GM19193 (cell line): ENCODE data around the gene CTSW.

ENCODE experiments used
- POLR2A ChIP-seq: IDR thresholded peaks from 4 replicates; pipeline ENCODE4 v1.6.1; 2011; ENCODE audit not compliant: insufficient read depth, insufficient read length; ENCODE audit errors: extremely low read depth

The CTSW gene

DNA sequence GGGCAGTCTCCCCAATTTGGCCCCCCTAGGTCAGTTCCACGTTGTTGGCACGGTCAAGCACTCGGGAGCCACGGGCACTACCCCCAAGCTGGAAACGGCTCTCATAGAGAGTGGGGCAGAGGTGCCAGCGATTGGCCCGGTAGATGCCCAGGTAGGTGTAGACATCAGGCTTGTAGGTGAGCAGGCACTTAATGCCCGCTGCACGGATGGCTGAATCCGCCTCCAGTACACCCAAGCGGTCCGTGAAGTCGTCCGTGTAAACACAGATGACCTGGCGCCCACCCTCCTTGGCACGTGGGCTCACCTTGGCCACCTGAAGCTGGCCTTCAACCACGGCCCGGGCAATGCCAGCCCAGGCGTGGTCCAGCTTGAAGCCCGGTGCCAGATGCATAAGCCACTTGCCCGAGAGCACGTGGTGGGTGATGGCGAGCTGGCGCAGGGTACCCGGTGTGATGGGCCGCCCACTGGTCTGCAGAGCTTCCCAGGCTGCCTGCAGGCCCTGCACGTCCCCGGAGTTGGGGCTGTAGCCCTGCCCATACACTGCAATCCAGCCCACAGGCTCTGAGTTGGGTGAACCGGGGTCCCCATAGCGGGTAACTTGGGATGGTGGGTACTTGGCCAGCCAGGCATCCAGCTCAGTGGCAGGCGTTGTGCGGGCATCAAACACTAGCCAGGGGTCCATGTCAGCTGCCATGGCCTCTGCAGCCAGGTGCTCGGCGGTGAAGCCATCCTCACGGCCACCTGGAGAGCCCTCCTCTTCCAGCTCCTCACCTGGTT is 38.0 kb downstream of the CTSW start:
- no peak for TF ChIP-seq POLR2A

DNA sequence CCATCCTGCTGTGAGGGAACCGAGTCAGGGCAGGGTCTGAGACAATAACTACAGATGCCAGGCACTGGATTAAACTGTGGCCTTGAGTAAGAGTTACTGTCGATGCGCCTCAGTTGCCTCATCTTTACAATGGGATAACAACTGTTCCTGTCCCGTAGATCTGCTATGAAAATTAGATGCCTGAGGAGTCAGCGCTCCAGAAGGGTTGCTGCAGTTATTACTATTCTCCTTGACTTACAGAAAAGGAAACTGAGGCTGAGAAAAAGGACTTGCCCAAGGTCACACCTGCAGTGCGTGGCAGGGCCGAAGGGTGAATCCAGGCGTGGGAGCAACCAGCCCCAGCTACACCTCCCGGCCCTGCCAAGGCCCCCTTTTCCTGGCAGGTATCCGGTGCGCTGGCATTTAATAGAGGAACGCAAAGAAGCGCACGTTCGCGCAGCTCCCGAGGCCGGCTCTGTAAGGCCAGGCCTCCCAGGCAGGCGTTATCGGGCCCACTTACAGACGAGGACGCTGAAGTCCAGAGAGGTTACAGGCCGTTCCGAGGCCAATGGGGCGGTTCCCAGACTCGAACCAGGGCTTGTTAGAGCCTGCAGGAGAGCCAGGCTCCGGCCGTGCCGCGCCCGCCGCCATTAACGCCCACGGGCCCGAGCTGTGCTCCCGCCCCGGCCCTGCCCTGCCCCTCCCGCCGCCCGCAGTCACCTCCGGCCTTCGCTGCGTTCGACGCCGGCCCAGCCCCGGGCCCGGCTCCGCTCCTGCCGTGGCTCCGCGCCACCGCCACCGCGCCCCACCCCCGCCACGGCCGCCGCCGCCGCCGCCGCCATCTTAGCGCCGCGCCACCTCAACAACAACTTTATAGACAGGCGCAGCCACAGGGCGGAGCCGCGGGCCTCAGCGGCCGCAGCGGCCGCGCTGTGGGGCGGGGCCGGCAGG is 38.8 kb downstream of the CTSW start, which contains the start of gene C11orf68:
TSS of gene C11orf68 (minus strand) at position 852 of the 930 bp plus-strand sequence. CDS start at position 821, 31 bp downstream.
- TF ChIP-seq POLR2A = peak; percentile 69

DNA sequence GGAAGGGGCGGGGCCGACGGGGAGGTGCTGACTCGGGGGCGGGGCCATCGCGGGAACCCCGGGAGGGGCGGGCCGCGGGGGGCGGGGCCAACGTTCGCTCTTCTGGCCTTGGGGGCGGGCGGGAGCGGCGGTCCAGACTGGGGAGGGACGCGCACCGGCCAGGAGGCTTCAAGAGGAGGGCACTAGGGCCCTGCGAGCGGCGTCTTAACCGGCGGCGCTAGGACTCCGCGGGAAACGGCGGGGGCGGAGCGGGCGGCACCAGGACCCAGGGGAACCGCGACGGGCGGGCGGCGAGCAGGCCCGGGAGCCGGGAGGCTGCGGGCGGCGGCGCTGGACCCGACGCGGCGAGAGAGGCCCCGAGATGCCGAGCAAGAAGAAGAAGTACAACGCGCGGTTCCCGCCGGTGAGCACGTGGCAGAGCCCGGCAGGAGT is 39.5 kb downstream of the CTSW start, which contains the start of gene DRAP1:
TSS of gene DRAP1 (plus strand) at position 286 of the 432 bp plus-strand sequence. CDS start at position 362, 76 bp downstream.
- peak; percentile 30 for TF ChIP-seq POLR2A

DNA sequence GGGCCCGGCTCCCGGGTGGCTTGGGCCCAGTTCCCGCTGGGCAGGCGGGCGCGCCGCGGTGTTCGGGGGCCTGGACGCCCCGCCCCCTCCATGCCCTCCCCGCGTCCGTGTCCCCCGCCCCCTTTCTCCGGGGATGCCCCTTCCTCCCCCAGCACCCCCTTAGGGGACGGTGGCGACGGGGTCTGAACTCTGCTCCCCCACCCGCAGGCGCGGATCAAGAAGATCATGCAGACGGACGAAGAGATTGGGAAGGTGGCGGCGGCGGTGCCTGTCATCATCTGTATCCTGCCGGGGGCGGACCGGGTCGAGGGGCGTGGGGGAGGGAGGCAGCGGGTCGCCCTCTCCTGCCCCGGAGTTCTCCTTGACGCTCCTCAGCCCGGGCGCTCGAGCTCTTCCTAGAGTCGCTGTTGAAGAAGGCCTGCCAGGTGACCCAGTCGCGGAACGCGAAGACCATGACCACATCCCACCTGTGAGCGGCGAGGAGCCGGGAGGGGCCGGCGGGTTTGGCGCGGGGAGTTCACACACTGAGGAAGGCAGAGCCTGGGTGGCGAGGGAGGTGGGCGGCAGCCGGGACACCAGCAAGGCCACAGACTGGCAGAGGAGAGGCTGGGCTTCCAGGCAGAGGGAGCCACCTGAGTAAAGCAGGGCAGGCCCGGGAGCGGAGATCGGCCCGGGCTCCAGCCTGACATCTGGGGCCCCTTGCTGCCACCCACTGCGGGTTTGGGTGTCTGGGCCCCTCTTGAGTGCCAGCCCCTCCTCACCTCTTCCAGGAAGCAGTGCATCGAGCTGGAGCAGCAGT is 40.1 kb downstream of the CTSW start:
- TF ChIP-seq POLR2A = no peak

DNA sequence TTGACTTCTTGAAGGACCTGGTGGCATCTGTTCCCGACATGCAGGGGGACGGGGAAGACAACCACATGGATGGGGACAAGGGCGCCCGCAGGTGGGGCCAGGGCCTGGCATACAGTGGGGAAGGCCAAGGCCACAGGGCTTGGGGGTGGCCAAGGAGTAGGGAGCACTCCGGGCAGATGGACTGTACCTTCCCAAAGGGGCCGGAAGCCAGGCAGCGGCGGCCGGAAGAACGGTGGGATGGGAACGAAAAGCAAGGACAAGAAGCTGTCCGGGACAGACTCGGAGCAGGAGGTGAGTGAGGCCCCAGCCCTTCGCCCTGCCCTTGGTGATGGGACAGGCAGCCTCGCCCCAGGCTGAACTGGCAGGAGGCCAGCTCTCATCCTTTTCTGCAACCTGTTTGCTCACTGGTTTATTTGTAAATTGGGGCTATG is 40.8 kb downstream of the CTSW start:
- no peak for TF ChIP-seq POLR2A

DNA sequence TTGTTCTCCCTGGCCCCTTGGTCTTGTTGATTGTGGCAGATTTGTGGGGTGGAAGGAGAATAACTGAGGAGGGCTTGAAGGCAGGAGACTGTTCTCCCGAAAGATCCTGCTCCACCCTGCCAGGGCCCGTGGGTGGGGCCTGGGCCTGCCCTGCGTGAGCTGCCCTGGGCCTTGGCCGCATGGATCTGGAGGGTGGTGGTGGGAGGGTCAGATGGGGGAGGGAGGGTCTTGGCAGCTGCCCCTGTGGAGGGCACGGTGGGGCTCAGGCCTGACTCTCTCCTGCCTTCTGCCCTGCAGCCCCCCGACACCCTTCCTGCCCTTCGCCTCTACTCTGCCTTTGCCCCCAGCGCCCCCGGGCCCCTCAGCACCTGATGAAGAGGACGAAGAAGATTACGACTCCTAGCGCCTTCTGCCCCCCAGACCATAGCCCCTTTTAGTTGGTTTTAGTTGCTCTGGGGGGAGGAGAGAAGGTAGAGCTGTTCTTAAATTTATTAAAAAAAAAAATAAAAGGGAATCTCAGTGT is 41.5 kb downstream of the CTSW start:
- TF ChIP-seq POLR2A = no peak

DNA sequence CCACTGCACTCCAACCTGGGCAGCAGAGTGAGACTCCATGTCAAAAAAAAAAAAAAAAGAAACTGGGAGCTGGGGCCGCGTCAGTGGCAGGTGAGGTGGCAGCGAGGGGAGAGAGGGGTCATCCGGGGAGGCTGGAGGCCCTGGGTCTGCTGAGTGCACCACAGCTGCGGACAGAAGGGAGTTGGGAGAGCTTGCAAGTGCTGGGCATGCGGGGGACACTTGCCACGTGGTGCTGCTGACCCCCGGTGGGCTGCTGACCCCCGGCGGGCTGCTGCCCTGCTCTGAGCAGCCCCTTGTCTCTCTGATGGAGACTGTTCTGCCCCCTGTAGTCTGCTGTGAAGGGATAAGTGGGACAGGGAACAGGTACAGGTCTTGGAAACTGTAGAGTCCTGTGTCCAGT is 42.2 kb downstream of the CTSW start:
- TF ChIP-seq POLR2A = no peak

DNA sequence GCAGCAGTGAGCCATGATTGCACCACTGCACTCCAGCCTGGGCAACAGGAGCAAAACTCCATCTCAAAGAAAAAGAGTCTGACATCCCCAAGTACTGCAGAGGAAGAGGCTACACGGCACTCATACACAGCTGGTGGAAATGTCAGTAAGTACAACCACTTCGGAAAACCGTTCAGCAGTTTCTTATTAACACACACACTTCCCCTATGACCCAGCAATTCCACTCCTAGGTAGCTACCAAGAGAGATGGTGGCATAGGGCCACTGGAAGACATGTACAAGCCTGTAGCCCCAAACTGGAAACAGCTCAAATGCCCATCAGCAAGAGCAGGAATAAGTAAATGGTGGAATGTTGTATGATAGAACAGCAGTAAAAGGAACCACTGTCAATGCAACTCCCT is 42.9 kb downstream of the CTSW start:
- no peak for TF ChIP-seq POLR2A

DNA sequence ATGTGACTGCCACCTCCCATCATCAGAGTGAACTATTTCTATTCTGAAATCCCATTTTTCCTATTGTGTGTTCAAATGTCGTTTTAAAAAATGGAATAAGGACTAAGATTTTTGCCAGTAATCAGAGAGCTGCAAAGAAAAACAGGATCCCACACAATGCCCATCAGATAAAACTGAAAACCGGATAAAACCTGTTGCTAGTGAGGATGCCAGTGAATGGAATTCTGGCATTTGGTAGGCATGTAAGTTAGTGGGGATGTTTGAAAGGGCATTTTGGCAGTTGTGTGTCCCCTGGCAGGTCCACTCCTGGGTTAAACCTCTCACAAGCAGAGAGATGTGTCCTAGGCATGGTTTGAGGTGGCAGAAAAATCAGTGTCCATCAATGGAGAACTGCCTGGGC is 45.8 kb downstream of the CTSW start:
- no peak for TF ChIP-seq POLR2A

DNA sequence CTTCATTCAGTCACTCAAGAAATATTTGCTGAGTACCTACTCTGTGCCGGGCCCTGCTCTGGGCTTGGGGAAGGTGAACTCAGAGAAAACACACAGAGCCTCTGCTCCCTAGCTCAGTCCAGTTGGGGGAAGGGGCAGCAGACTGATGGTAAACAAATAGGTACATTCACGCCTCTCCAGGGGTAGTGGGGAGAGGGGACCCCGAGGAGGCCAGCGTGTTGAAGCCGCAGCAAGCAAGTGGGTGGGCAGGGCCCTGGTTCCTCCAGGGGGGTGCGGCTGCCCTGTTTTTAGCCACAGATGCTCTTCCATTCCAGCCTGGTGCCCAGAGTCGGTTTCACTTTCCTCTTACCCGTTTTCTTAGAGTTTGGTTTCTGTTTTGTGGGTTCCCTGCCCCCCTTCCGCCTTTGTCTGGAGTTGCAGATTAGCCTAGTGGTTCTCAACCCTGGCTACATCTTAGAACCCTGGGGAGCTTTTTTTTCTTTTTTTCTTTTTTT is 48.3 kb downstream of the CTSW start:
- peak; percentile 64 for TF ChIP-seq POLR2A

DNA sequence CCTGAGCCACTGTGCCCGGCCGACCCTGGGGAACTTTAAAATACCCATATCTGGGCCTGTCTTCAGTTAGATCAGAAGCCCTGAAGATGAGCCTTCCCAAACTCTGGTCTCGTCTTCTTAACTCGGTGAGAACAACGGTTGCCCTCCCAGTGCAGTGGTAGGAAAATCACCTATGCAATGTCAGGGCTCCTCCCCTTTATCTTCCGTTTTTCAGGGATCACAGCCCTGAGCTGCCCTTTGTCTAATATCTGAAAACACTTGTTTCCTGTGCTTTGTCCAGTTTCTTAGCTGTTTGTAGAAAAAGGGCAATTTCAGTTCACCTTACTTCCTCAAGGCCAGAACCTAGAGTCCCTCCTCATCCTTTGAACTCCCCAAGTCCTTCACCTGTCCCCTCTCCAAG is 49.0 kb downstream of the CTSW start:
- TF ChIP-seq POLR2A = no peak

DNA sequence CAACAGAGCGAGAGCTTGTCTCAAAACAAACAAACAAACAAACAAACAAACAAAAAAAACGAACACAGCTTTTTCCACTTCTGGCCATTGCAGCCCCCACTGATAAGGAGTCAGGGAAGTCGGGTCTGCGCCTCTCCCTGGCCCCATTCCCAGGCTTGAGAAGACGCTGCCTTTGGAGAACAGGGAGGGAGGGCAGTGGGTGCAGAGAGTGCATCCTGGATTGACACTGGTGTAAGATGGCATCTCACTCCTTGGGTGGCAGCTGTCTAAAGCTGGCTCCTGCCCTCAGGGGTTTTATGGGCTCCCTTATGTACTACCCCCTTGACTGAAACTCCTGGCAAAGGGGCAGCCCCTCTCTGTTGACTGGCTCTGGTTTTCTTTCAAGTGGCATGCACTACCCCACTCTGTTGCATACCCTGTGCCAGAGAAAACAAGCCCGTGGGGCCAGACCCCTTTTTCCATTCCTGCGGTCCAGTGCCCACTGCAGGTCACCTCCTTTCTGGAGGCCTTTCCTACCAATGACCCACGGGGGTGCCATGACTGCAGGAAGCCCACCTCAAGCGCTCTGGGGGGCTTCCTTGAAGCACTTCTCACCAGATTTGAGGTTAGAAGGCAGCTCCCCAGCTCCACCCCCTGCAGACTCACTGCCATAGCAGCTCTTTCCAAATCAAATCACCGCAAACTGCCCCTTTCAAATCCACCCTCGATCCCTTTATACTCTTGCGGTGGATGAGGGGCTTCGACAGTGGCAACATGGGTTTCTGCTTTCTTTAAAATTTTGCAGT is 52.3 kb downstream of the CTSW start:
- no peak for TF ChIP-seq POLR2A

DNA sequence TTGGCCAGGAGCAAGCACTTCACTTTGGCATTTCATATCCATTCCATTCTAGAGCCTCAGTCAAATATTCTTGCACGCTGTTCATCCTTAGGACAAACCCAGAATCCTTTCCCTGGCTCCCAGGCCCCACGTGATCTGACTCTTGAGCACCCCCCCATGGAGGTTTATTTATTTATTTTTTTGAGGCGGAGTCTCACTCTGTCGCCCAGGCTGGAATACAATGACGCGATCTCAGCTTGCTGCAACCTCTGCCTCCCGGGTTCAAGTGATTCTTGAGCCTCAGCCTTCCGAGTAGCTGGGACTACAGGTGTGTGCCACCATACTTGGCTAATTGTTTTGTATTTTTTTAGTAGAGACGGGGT is 52.9 kb downstream of the CTSW start:
- TF ChIP-seq POLR2A = no peak
